IMR-90 (cell line): ENCODE data around the gene DCC. TPM values are rescaled to one million over a fixed set of nuclear protein-coding genes. Genes with fewer than 3 reads are reported as not detected.

Source experiments
- ATAC-seq: fragments of 200-7000 bp; cut with Tn5 transposase; 2 replicates; pipeline ENCODE4 v1.9.1; 2020; ENCODE audit warnings: low read depth, mild to moderate bottlenecking, moderate library complexity
- BruUV-seq: library from RNA; stranded (reverse); fragments of 400-500 nt; replicated peaks from 2 replicates; lab custom pipeline; 2021; lab: Mats Ljungman, UMichigan
- CTCF ChIA-PET: fragments of 300-600 bp; formaldehyde crosslinking; extraction: SDS; loops from one replicate; lab custom pipeline; 2021; ENCODE audit warnings: antibody characterized with exemption; lab: Yijun Ruan, JAX
- POLR2A ChIA-PET: fragments of 300-600 bp; sonication (Branson Sonifier 250); formaldehyde crosslinking; loops from one replicate; lab custom pipeline; 2022; ENCODE audit warnings: antibody characterized with exemption; ENCODE audit not compliant: unreplicated experiment; lab: Charles Lee
- DNase-seq: peaks from one replicate; pipeline ENCODE4 v3.0.0; 2013
- H2AFZ ChIP-seq: replicated peaks from 2 replicates; pipeline ENCODE3; 2013; ENCODE audit warnings: low read length, mild to moderate bottlenecking; ENCODE audit not compliant: poor library complexity
- H2AK5ac ChIP-seq: 2 replicates; pipeline ENCODE4 v1.6.1; 2013; ENCODE audit warnings: low read depth, low read length, inconsistent platforms
- H2AK9ac ChIP-seq: replicated peaks from 2 replicates; pipeline ENCODE3; 2013; ENCODE audit warnings: mild to moderate bottlenecking, low read depth, low read length, moderate library complexity; ENCODE audit not compliant: poor library complexity
- H2BK120ac ChIP-seq: 2 replicates; pipeline ENCODE4 v1.6.1; 2013; ENCODE audit warnings: low read depth, low read length, inconsistent platforms
- H2BK15ac ChIP-seq: 3 replicates; pipeline ENCODE4 v1.6.1; 2013; ENCODE audit warnings: low read depth, low read length, inconsistent platforms
- H2BK20ac ChIP-seq: 2 replicates; pipeline ENCODE4 v1.6.1; 2013; ENCODE audit warnings: low read depth, mild to moderate bottlenecking, inconsistent platforms, low read length, moderate library complexity
- H2BK5ac ChIP-seq: 2 replicates; pipeline ENCODE4 v1.6.1; 2013; ENCODE audit warnings: mild to moderate bottlenecking, low read depth, low read length, inconsistent platforms; ENCODE audit not compliant: poor library complexity, severe bottlenecking
- H3K14ac ChIP-seq: replicated peaks from 2 replicates; pipeline ENCODE4 v1.6.1; 2013; ENCODE audit warnings: low read depth, low read length, inconsistent platforms
- H3K18ac ChIP-seq: 2 replicates; pipeline ENCODE4 v1.6.1; 2013; ENCODE audit warnings: low read depth, low read length, control low read depth
- H3K23ac ChIP-seq: 2 replicates; pipeline ENCODE4 v1.6.1; 2013; ENCODE audit warnings: low read depth, low read length, inconsistent platforms
- H3K27ac ChIP-seq: 2 replicates; pipeline ENCODE4 v1.5.1; 2013; ENCODE audit warnings: mild to moderate bottlenecking, control low read depth, low read length; ENCODE audit not compliant: insufficient read depth
- H3K27me3 ChIP-seq: 2 replicates; pipeline ENCODE4 v1.6.1; 2013; ENCODE audit warnings: low read length; ENCODE audit not compliant: control insufficient read depth, insufficient read depth
- H3K36me3 ChIP-seq: 2 replicates; pipeline ENCODE4 v1.6.1; 2013; ENCODE audit warnings: low read length, mixed read lengths; ENCODE audit not compliant: control insufficient read depth, insufficient read depth
- H3K4ac ChIP-seq: 2 replicates; pipeline ENCODE4 v1.6.1; 2013; ENCODE audit warnings: low read depth, low read length, inconsistent platforms
- H3K4me1 ChIP-seq: 2 replicates; pipeline ENCODE4 v1.6.1; 2013; ENCODE audit warnings: low read length, mixed read lengths; ENCODE audit not compliant: control insufficient read depth, insufficient read depth
- H3K4me2 ChIP-seq: 2 replicates; pipeline ENCODE4 v1.6.1; 2013; ENCODE audit warnings: low read depth, mild to moderate bottlenecking, control low read depth, low read length, moderate library complexity
- H3K4me3 ChIP-seq: 2 replicates; pipeline ENCODE4 v1.5.1; 2013; ENCODE audit warnings: low read depth, mild to moderate bottlenecking, control low read depth, low read length, moderate library complexity; ENCODE audit not compliant: insufficient read depth
- H3K56ac ChIP-seq: 2 replicates; pipeline ENCODE4 v1.6.1; 2013; ENCODE audit warnings: low read length, inconsistent platforms; ENCODE audit not compliant: insufficient read depth; ENCODE audit errors: extremely low read depth
- H3K79me1 ChIP-seq, 2 experiments: 2 replicates each; pipeline ENCODE4 v1.6.1; 2013; ENCODE audit warnings: low read length in 2 of 2, inconsistent platforms in 1 of 2, low read depth in 1 of 2
- H3K9ac ChIP-seq: 2 replicates; pipeline ENCODE4 v1.6.1; 2013; ENCODE audit warnings: low read depth, low read length, control low read depth
- H3K9me1 ChIP-seq: 2 replicates; pipeline ENCODE4 v1.6.1; 2013; ENCODE audit warnings: low read length, inconsistent platforms; ENCODE audit not compliant: insufficient read depth
- H3K9me3 ChIP-seq: 2 replicates; pipeline ENCODE4 v1.6.1; 2013; ENCODE audit warnings: low read length; ENCODE audit not compliant: control insufficient read depth, insufficient read depth
- H4K20me1 ChIP-seq: 2 replicates; pipeline ENCODE4 v1.6.1; 2013; ENCODE audit warnings: low read length, inconsistent platforms; ENCODE audit not compliant: insufficient read depth
- H4K5ac ChIP-seq: 2 replicates; pipeline ENCODE4 v1.6.1; 2013; ENCODE audit warnings: mild to moderate bottlenecking, low read depth, low read length, control low read depth
- H4K8ac ChIP-seq, 2 experiments: 2 replicates each; pipeline ENCODE4 v1.6.1; 2013; ENCODE audit warnings: low read depth in 2 of 2, low read length in 2 of 2, control low read depth in 1 of 2, inconsistent platforms in 1 of 2
- H4K91ac ChIP-seq: 2 replicates; pipeline ENCODE4 v1.6.1; 2013; ENCODE audit warnings: low read depth, low read length, inconsistent platforms; ENCODE audit not compliant: insufficient read depth
- BHLHE40 ChIP-seq: fragments of 150-350 bp; IDR thresholded peaks from 2 replicates; pipeline ENCODE4 v1.6.1; 2016; ENCODE audit warnings: mild to moderate bottlenecking, low read depth, low read length
- CTCF ChIP-seq: conservative IDR thresholded peaks from 2 replicates; pipeline ENCODE4 v1.5.1; 2012; ENCODE audit warnings: mild to moderate bottlenecking, low read depth, low read length, improper control_type of control experiment
- ELK1 ChIP-seq: fragments of 150-350 bp; IDR thresholded peaks from 2 replicates; pipeline ENCODE4 v1.6.1; 2016; ENCODE audit warnings: low read depth, mild to moderate bottlenecking, low read length, moderate library complexity, borderline replicate concordance
- FOS ChIP-seq: fragments of 150-350 bp; IDR thresholded peaks from 2 replicates; pipeline ENCODE4 v1.6.1; 2016; ENCODE audit warnings: low read depth, low read length
- MAFK ChIP-seq: IDR thresholded peaks from 2 replicates; pipeline ENCODE4 v1.6.1; 2012; ENCODE audit warnings: low read depth, low read length, improper control_type of control experiment
- MAZ ChIP-seq: IDR thresholded peaks from 2 replicates; pipeline ENCODE4 v1.6.1; 2012; ENCODE audit warnings: low read depth, mild to moderate bottlenecking, low read length, improper control_type of control experiment, moderate library complexity, borderline replicate concordance
- MXI1 ChIP-seq: IDR thresholded peaks from 2 replicates; pipeline ENCODE4 v1.6.1; 2012; ENCODE audit warnings: low read depth, mild to moderate bottlenecking, low read length, moderate library complexity, borderline replicate concordance
- NFE2L2 ChIP-seq: fragments of 150-350 bp; IDR thresholded peaks from 2 replicates; pipeline ENCODE4 v1.6.1; 2016; ENCODE audit warnings: low read depth, mild to moderate bottlenecking, low read length
- POLR2A ChIP-seq: IDR thresholded peaks from 2 replicates; pipeline ENCODE4 v1.6.1; 2012; ENCODE audit warnings: mild to moderate bottlenecking, low read depth, low read length
- RAD21 ChIP-seq: IDR thresholded peaks from 2 replicates; pipeline ENCODE4 v1.6.1; 2012; ENCODE audit warnings: low read length, improper control_type of control experiment
- RCOR1 ChIP-seq: IDR thresholded peaks from 2 replicates; pipeline ENCODE4 v1.6.1; 2012; ENCODE audit warnings: mild to moderate bottlenecking, low read length, improper control_type of control experiment; ENCODE audit not compliant: insufficient replicate concordance
- RFX5 ChIP-seq: IDR thresholded peaks from 2 replicates; pipeline ENCODE4 v1.8.0; 2012; ENCODE audit warnings: low read depth, mild to moderate bottlenecking, low read length, moderate library complexity
- SMC3 ChIP-seq: fragments of 150-350 bp; IDR thresholded peaks from 2 replicates; pipeline ENCODE4 v1.6.1; 2016; ENCODE audit warnings: low read depth, mild to moderate bottlenecking, antibody characterized with exemption, low read length, moderate library complexity
- USF2 ChIP-seq: fragments of 150-350 bp; IDR thresholded peaks from 2 replicates; pipeline ENCODE4 v1.6.1; 2017; ENCODE audit warnings: mild to moderate bottlenecking, antibody characterized with exemption, low read length, low read depth
- WGBS, 2 experiments: methylation state at CpG; one replicate each; pipeline versions ENCODE4 v1.1.5 to v1.1.7; 2013; ENCODE audit warnings: missing lambda C conversion rate in 2 of 2; ENCODE audit not compliant: insufficient read length in 1 of 2; ENCODE audit errors: extremely low coverage in 2 of 2; 5-methylcytosine and 5-hydroxymethylcytosine counted together
- dilution Hi-C: fragments of 300-500 bp; cut with HindIII; formaldehyde crosslinking; loops from one replicate; pipeline ENCODE4 v1.14.3; 2018; ENCODE audit warnings: low sequenced_read_pairs; ENCODE audit not compliant: unreplicated experiment
- in situ Hi-C: fragments of 300-500 bp; cut with MboI; formaldehyde crosslinking; loops from 3 replicates; pipeline ENCODE4 v1.14.3; 2019; ENCODE audit warnings: low sequenced_read_pairs, inconsistent platforms, mixed read lengths
- intact Hi-C: fragments of 100-400 bp; cut with micrococcal nuclease; formaldehyde crosslinking; loops from 2 replicates; pipeline ENCODE4 v1.10.0; 2022
- polyA plus RNA-seq, 3 experiments: library from polyadenylated mRNA; depleted of rRNA; stranded (reverse); fragments of >200 nt; gene quantifications; 2 replicates each; pipeline ENCODE4 v1.2.3, GENCODE V29; 2012; ENCODE audit warnings: low replicate concordance in 1 of 3
- total RNA-seq: library from RNA; depleted of rRNA; stranded (reverse); fragments of >200 nt; gene quantifications from 2 replicates; pipeline ENCODE4 v1.2.3, GENCODE V29; 2012

The DCC gene
- total and polyA plus RNA-seq, 2 of the 4 experiments (the other 2 are of a cell fraction) = 0.31 to 0.54 TPM

- Histone ChIP-seq H2BK15ac (no peak overlapping the region), H3K4me1 (no peaks in the 10 kb centered on the region), H3K27me3 (no peaks in the 10 kb centered on the region), H3K4me2 (no peak overlapping the region), H4K20me1 (no peaks in the 10 kb centered on the region), H3K79me1 (no peaks in the 10 kb centered on the region), H3K36me3 (no peaks in the 10 kb centered on the region), H2BK5ac (no peak overlapping the region), H3K4me3 (no peak overlapping the region), H3K4ac (no peak overlapping the region), H2AK9ac (no peak overlapping the region), H4K91ac (no peak overlapping the region), H4K8ac (no peak overlapping the region), H3K14ac (no peak overlapping the region), H2BK120ac (no peak overlapping the region), H3K9ac (no peak overlapping the region), H3K9me1 (no peaks in the 10 kb centered on the region), H3K9me3 (no peaks in the 10 kb centered on the region), H3K56ac (no peak overlapping the region), H3K23ac (no peak overlapping the region), H3K27ac (no peak overlapping the region), H2BK20ac (no peak overlapping the region), H2AFZ (no peak overlapping the region), H2AK5ac (no peak overlapping the region), H3K18ac (no peak overlapping the region), H4K5ac (no peak overlapping the region)
- BruUV-seq = no TSS peak
- ChIA-PET POLR2A (no interaction called here), CTCF (no interaction called here)
- DNase-seq (no peak), ATAC-seq (no peak)
- in situ Hi-C loops (no loop called here), dilution Hi-C loops (no loop called here), intact Hi-C loops (no loop called here)
- no CpG with 5 or more reads among the region's 3 CpGs for WGBS, 2 experiments
- TF ChIP-seq NFE2L2 (no peak), POLR2A (no peak), RAD21 (no peak), MAFK (no peak), MAZ (no peak), CTCF (no peak), FOS (no peak), MXI1 (no peak), RCOR1 (no peak), USF2 (no peak), SMC3 (no peak), ELK1 (no peak), RFX5 (no peak), BHLHE40 (no peak)
Measured at GRCh38 chr18:53191634-53192033, 851.6 kb downstream of the DCC start.
